Fibroblast of the aortic adventitia (primary cell): ENCODE measurements around the gene MRGPRX4. TPM values are rescaled to one million over a fixed set of nuclear protein-coding genes. Genes with fewer than 3 reads are reported as not detected.

Experiments used
- DNase-seq: peaks from one replicate; pipeline ENCODE4 v3.0.0-alpha.2; 2010; ENCODE audit warnings: low read depth
- H3K4me3 ChIP-seq: 2 replicates; pipeline ENCODE4 v1.5.1; 2011; ENCODE audit warnings: low read depth, mild to moderate bottlenecking, control low read depth, low read length, moderate library complexity
- CTCF ChIP-seq: IDR thresholded peaks from 2 replicates; pipeline ENCODE4 v1.5.1; 2011; ENCODE audit warnings: mild to moderate bottlenecking, low read length, control low read depth, inconsistent platforms; ENCODE audit not compliant: insufficient read depth
- total RNA-seq: library from RNA; depleted of rRNA; stranded (reverse); fragments of >200 nt; gene quantifications from 2 replicates; pipeline ENCODE4 v1.2.3, GENCODE V29; 2012; ENCODE audit warnings: low replicate concordance

MRGPRX4 gene
- total RNA-seq, 1 donor: not detected

DNA sequence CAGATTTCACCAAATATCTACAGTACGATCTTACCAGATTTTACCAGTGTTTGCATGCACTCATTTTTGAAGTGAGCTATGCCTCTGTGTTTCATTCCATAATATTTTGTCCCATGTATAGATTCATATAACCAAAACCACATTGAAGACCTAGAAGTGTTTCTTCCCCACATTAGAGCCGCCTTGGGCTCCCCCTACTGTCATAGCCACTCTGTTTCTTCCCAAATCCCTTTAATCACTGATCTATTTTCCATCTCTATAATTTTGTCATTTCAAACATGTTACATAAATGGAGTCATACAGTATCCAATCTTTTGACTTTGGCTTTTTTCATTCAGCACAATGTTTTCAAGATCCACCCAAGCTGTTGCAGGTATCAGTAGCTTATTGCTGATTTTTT, 27.6 kb upstream of the MRGPRX4 start:
- DNase-seq: peak; percentile 4

DNA sequence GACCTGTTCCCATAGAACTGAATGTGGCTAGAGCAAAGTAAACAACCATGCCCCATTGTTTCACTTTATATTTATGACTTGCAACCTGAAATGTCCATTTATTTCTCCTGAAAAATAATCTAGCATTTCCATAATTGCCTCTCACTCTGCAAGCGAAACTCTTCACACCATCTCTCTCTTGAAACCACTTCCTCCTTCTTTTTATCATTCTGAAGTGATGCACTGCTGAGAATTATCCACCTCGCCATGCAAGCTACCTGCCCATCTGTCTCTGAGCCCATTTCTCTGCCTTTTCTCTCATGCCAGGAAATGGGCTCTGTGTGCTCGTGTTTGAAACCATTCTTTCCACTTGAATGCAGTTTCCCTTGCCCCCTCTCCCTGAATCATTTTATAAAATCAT, 26.8 kb upstream of the MRGPRX4 start:
- no peak for DNase-seq
- no peak for TF ChIP-seq CTCF
- no peak overlapping the region for H3K4me3 ChIP-seq

More for the DNA sequence above, 27.6 kb upstream of the MRGPRX4 start:
- peak; percentile 43 for TF ChIP-seq CTCF
- H3K4me3 ChIP-seq: no peak overlapping the region

DNA sequence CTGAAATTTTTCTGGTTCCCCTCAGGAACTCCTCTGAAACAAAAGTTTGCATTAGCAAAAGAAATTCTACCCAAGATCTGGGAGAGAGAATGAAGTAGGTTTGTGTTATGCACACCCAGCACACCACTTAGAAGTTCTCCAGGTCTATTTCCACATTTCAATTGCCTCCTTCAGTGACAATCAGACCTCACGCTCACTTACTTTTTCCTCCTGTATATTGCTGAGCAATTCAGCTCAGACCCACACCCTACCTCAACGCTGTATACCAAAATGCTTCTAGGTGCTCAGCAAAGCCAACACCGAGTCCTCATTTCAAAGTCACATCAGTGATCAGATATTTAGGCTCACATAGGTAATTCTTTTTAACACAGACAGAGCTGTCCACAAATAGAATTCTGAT, 21.1 kb upstream of the MRGPRX4 start:
- no peak overlapping the region for H3K4me3 ChIP-seq
- TF ChIP-seq CTCF: no peak
- DNase-seq: no peak

DNA sequence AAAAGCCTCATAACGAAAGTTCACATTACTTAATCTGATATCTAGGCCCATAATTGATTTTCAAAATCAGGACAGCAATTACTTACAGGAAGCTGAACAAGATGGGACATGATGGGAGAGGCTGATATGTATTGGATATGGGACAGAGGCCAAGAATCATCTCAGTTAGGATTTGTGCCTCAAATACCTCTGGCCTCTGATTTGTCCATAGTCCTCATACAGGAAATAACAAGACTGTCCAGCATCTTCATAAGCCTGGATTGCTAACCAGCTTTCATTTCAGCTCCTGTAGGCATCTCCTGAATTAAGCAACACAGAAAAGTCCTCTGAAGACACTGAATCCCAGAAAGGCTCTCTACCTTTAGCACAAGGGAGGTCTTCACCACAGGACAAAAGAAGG, 4.3 kb upstream of the MRGPRX4 start:
- DNase-seq: no peak
- TF ChIP-seq CTCF: no peak

GRCh38 chr11:18171377-18172000, 1.1 kb upstream of the MRGPRX4 start:
- peak; percentile 46 for TF ChIP-seq CTCF
- H3K4me3 ChIP-seq: no peak overlapping the region
- DNase-seq: no peak

More for the DNA sequence above, 4.3 kb upstream of the MRGPRX4 start:
- no peak overlapping the region for H3K4me3 ChIP-seq

GRCh38 chr11:18173225-18173866, 709 bp downstream of the MRGPRX4 start:
- no peak for DNase-seq

More at GRCh38 chr11:18173225-18173866, 709 bp downstream of the MRGPRX4 start:
- H3K4me3 ChIP-seq: no peak overlapping the region
- no peak for TF ChIP-seq CTCF
